Thyroid gland (tissue), 4 donors: ENCODE results near the gene CAVIN2. TPM values are rescaled to one million over a fixed set of nuclear protein-coding genes. Genes with fewer than 3 reads are reported as not detected.

Source experiments
- DNase-seq, 2 donors: peaks; one replicate each; pipeline ENCODE4 v3.0.0-alpha.2; 2019
- H3K27ac ChIP-seq, 3 donors: fragments of 200-600 bp; sonication (generic); 1 replicate in 2 of 3; 2 replicates in 1 of 3; pipeline ENCODE4 v1.5.1; 2016 to 2019; ENCODE audit warnings: mild to moderate bottlenecking in 1 of 3, moderate library complexity in 1 of 3
- H3K27me3 ChIP-seq: fragments of 200-600 bp; sonication (generic); one replicate; pipeline ENCODE4 v1.5.1; 2019
- H3K36me3 ChIP-seq, 2 donors: fragments of 200-600 bp; sonication (generic); one replicate each; pipeline ENCODE4 v1.5.1; 2016 to 2019
- H3K4me1 ChIP-seq, 2 donors: fragments of 200-600 bp; sonication (generic); one replicate each; pipeline ENCODE4 v1.5.1; 2017 to 2019
- H3K4me3 ChIP-seq, 3 donors: fragments of 200-600 bp; sonication (generic); replicated peaks in 1 of 3; 1 replicate in 2 of 3; 2 replicates in 1 of 3; pipeline ENCODE4 v1.5.1; 2016; ENCODE audit warnings: mild to moderate bottlenecking in 1 of 3
- H3K9me3 ChIP-seq: fragments of 200-600 bp; sonication (generic); one replicate; pipeline ENCODE4 v1.5.1; 2017
- CTCF ChIP-seq, 6 experiments: fragments of 200-600 bp in 3 of 6; fragments of 450-650 bp in 3 of 6; sonication (generic) in 3 of 6; IDR thresholded peaks; one replicate each; pipeline ENCODE4 v1.5.1; 2016 to 2019; ENCODE audit warnings: antibody characterized with exemption in 6 of 6, mild to moderate bottlenecking in 2 of 6, inconsistent platforms in 1 of 6, moderate library complexity in 1 of 6
- POLR2A ChIP-seq, 2 donors: fragments of 450-650 bp; IDR thresholded peaks; one replicate each; pipeline ENCODE4 v1.6.1; 2017; ENCODE audit warnings: antibody characterized with exemption in 2 of 2, mild to moderate bottlenecking in 2 of 2, moderate library complexity in 1 of 2
- WGBS, 2 donors: methylation state at CpG; one replicate each; pipeline ENCODE4 v1.1.5; 2017; 5-methylcytosine and 5-hydroxymethylcytosine counted together
- intact Hi-C: fragments of 100-400 bp; cut with DNase I; formaldehyde crosslinking; loops from one replicate; pipeline ENCODE4 v1.15.1; 2023
- total RNA-seq, 4 donors: library from RNA; depleted of rRNA; stranded (reverse); fragments of >200 nt; gene quantifications; one replicate each; pipeline ENCODE4 v1.2.3, GENCODE V29; 2016

The CAVIN2 gene
- total RNA-seq: 100 to 1,000 TPM in 3 of 4 donors, 10 to 100 TPM in 1; 86.2 to 149 (median 132) TPM

- peaks cover 38 to 51% of the 10 kb centered on the region in 2 donors for H3K4me1 ChIP-seq
- H3K27ac ChIP-seq: peak within 1 kb of the TSS; percentile 86 to 98 (median 95)
- peak in 2 of 6 experiments; percentile 9 to 34 for TF ChIP-seq CTCF (IDR thresholded peaks at IDR 0.05)
- peak; percentile 36 to 85 for TF ChIP-seq POLR2A (IDR thresholded peaks at IDR 0.05)
- H3K4me3 ChIP-seq: peak within 1 kb of the TSS; percentile 45 to 81 (median 60)
- peak; percentile 77 to 84 for DNase-seq
- intact Hi-C loops: no loop called here
- no peaks in the 10 kb centered on the region for H3K9me3 ChIP-seq
- no peaks in the 10 kb centered on the region for H3K36me3 ChIP-seq
- H3K27me3 ChIP-seq: no peaks in the 10 kb centered on the region
- 27 to 28% methylated on average over 23 to 27 of the region's 31 CpGs for WGBS, 2 donors
Observed at GRCh38 chr2:191846515-191847476, at the start of gene CAVIN2. CAVIN2 (minus strand) TSS chr2:191847088; CDS start chr2:191846925, 163 bp downstream.

GRCh38 chr2:191895743-191896142 lies 48.9 kb upstream of the CAVIN2 start:
- TF ChIP-seq CTCF (IDR thresholded peaks at IDR 0.05): no peak
- no peak for TF ChIP-seq POLR2A (IDR thresholded peaks at IDR 0.05)
- Histone ChIP-seq H3K4me3 (no peak overlapping the region), H3K27ac (no peak overlapping the region), H3K4me1 (no peaks in the 10 kb centered on the region), H3K9me3 (no peaks in the 10 kb centered on the region), H3K27me3 (no peaks in the 10 kb centered on the region), H3K36me3 (no peaks in the 10 kb centered on the region)
- WGBS, 2 donors: 85 to 88% methylated on average over 2 of the region's 2 CpGs
- no peak for DNase-seq
- intact Hi-C loops: no loop called here

- H3K9me3 ChIP-seq: no peaks in the 10 kb centered on the region
- H3K27ac ChIP-seq: no peak overlapping the region
- H3K36me3 ChIP-seq: no peaks in the 10 kb centered on the region
- no peak for DNase-seq
- 90 to 97% methylated on average over 4 of the region's 4 CpGs for WGBS, 2 donors
- no peak overlapping the region for H3K4me3 ChIP-seq
- no peaks in the 10 kb centered on the region for H3K4me1 ChIP-seq
- TF ChIP-seq CTCF (IDR thresholded peaks at IDR 0.05) (no peak), POLR2A (IDR thresholded peaks at IDR 0.05) (no peak)
- no peaks in the 10 kb centered on the region for H3K27me3 ChIP-seq
- intact Hi-C loops: no loop called here
Observed at GRCh38 chr2:191895195-191895594, 48.3 kb upstream of the CAVIN2 start.

- Histone ChIP-seq H3K4me1 (no peaks in the 10 kb centered on the region), H3K36me3 (no peaks in the 10 kb centered on the region), H3K4me3 (no peak overlapping the region), H3K27ac (no peak overlapping the region), H3K27me3 (no peaks in the 10 kb centered on the region), H3K9me3 (no peaks in the 10 kb centered on the region)
- TF ChIP-seq POLR2A (IDR thresholded peaks at IDR 0.05): no peak
- TF ChIP-seq CTCF (IDR thresholded peaks at IDR 0.05): no peak
- no peak for DNase-seq
- intact Hi-C loops: no loop called here
- 54 to 58% methylated on average over 3 of the region's 3 CpGs for WGBS, 2 donors
Observed at GRCh38 chr2:191894681-191895147, 47.8 kb upstream of the CAVIN2 start.

GRCh38 chr2:191892391-191892790 lies 45.5 kb upstream of the CAVIN2 start:
- intact Hi-C loops: no loop called here
- no peaks in the 10 kb centered on the region for H3K27me3 ChIP-seq
- H3K36me3 ChIP-seq: no peaks in the 10 kb centered on the region
- no peaks in the 10 kb centered on the region for H3K9me3 ChIP-seq
- H3K4me1 ChIP-seq: no peaks in the 10 kb centered on the region
- DNase-seq: no peak
- H3K4me3 ChIP-seq: no peak overlapping the region
- TF ChIP-seq POLR2A (IDR thresholded peaks at IDR 0.05): no peak
- 85 to 95% methylated on average over 3 of the region's 3 CpGs for WGBS, 2 donors
- H3K27ac ChIP-seq: no peak overlapping the region
